Kidney (tissue), 14 donors: ENCODE results near the gene ZNF84. TPM values are rescaled to one million over a fixed set of nuclear protein-coding genes. Genes with fewer than 3 reads are reported as not detected.
A peak's percentile ranks its signal among the peaks of the same experiment; 100 is the strongest.

Experiments used
- DNase-seq, 5 donors: peaks; one replicate each; pipeline ENCODE4 v3.0.0-alpha.2; 2013 to 2020
- FAIRE-seq: peaks from 2 replicates; lab custom pipeline; 2012; peaks lifted over from hg19 to GRCh38; lab: Jason Lieb, UNC
- H3K27ac ChIP-seq, 2 donors: one replicate each; pipeline ENCODE4 v1.7.0; 2013; ENCODE audit warnings: low read depth in 2 of 2, low read length in 2 of 2, inconsistent platforms in 1 of 2
- H3K27me3 ChIP-seq: one replicate; pipeline ENCODE4 v1.7.1; 2013; ENCODE audit warnings: low read length, inconsistent platforms; ENCODE audit not compliant: control insufficient read depth, insufficient read depth
- H3K36me3 ChIP-seq, 3 donors: one replicate each; pipeline versions ENCODE4 v1.7.0 to v1.7.1; 2013; ENCODE audit warnings: low read length in 3 of 3, control low read depth in 1 of 3, inconsistent platforms in 1 of 3; ENCODE audit not compliant: insufficient read depth in 3 of 3, control insufficient read depth in 2 of 3
- H3K4me1 ChIP-seq, 3 donors: one replicate each; pipeline versions ENCODE4 v1.7.0 to v1.7.1; 2013; ENCODE audit warnings: low read length in 3 of 3, inconsistent platforms in 1 of 3, low read depth in 1 of 3; ENCODE audit not compliant: control insufficient read depth in 2 of 3, insufficient read depth in 2 of 3
- H3K4me3 ChIP-seq, 3 donors: one replicate each; pipeline versions ENCODE4 v1.7.0 to v1.8.1; 2013; ENCODE audit warnings: low read length in 3 of 3, control low read depth in 1 of 3, inconsistent platforms in 1 of 3
- H3K9ac ChIP-seq, 3 donors: one replicate each; pipeline versions ENCODE4 v1.7.0 to v1.7.1; 2013; ENCODE audit warnings: low read length in 3 of 3, control low read depth in 1 of 3, inconsistent platforms in 1 of 3
- H3K9me3 ChIP-seq, 3 donors: one replicate each; pipeline versions ENCODE4 v1.7.0 to v1.7.1; 2013; ENCODE audit warnings: low read length in 3 of 3, control low read depth in 1 of 3, inconsistent platforms in 1 of 3; ENCODE audit not compliant: control insufficient read depth in 2 of 3, insufficient read depth in 1 of 3
- intact Hi-C: fragments of 100-400 bp; cut with DNase I; formaldehyde crosslinking; loops from one replicate; pipeline ENCODE4 v1.11.1; 2022
- polyA plus RNA-seq: library from polyadenylated mRNA; stranded (reverse); fragments of 350-450 nt; fragmentation: Illumina TruSeq; extraction: RNeasy Lipid Tissue Mini Kit (QIAGEN cat#74804); gene quantifications from one replicate; pipeline ENCODE4 v1.2.3, GENCODE V29; 2014; ENCODE audit warnings: low read depth, low replicate concordance; ENCODE audit not compliant: insufficient read depth
- total RNA-seq: library from RNA; stranded (reverse); fragmentation: NEBNext Ultra II Directional; extraction: Animal tissue kit (Norgen Biotek cat#: 25700); gene quantifications from one replicate; pipeline ENCODE4 v1.2.1, GENCODE V29; 2021
- TF ChIP-seq, protein P1 (sequence below): IDR thresholded peaks from 3 replicates; pipeline ENCODE4 v1.5.1; 2012; ENCODE audit warnings: mild to moderate bottlenecking, moderate library complexity, borderline replicate concordance; ENCODE audit not compliant: insufficient read depth; ENCODE audit errors: extremely low read depth
- donor health status: control.
- donor health status: control.
- donor health status: control.
- donor health status: control.
- donor health status: control.
- donor health status: DM: yes; HTN: yes; CAD: no.
- donor health status: Normal renal cell carcinoma (clear cell type).

ZNF84 gene
- total and polyA plus RNA-seq, 2 donors from 2014 or later, result 15.5 to 32.7 TPM

DNA sequence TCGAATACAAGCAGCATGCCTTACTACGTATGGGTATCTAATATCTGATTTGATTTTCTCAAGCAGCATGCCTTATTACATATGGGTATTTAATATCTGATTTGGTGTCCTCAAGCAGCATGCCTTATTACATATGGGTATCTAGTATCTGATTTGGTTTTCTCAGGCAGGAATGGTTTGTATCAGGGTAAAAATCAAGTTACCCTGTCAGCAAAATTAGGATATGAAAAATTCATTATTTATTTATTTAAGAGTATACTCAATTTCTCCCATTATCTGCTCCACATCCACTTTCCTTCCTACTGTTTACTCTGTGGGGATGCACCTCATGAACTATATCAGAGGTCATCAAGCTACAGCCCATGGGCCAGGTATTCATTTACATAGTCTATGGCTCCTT is 70.8 kb downstream of the ZNF84 start:
- H3K9ac ChIP-seq, result no peak overlapping the region
- H3K9me3 ChIP-seq, result peaks cover 22 to 85% (median 59%) of the 10 kb centered on the region in 3 donors
- H3K27me3 ChIP-seq, result no peaks in the 10 kb centered on the region
- H3K36me3 ChIP-seq, result peaks cover 21 to 44% (median 25%) of the 10 kb centered on the region in 3 donors
- TF ChIP-seq, protein P1, sequence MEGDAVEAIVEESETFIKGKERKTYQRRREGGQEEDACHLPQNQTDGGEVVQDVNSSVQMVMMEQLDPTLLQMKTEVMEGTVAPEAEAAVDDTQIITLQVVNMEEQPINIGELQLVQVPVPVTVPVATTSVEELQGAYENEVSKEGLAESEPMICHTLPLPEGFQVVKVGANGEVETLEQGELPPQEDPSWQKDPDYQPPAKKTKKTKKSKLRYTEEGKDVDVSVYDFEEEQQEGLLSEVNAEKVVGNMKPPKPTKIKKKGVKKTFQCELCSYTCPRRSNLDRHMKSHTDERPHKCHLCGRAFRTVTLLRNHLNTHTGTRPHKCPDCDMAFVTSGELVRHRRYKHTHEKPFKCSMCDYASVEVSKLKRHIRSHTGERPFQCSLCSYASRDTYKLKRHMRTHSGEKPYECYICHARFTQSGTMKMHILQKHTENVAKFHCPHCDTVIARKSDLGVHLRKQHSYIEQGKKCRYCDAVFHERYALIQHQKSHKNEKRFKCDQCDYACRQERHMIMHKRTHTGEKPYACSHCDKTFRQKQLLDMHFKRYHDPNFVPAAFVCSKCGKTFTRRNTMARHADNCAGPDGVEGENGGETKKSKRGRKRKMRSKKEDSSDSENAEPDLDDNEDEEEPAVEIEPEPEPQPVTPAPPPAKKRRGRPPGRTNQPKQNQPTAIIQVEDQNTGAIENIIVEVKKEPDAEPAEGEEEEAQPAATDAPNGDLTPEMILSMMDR, result no peak
- no peaks in the 10 kb centered on the region for H3K4me1 ChIP-seq
- no peak for DNase-seq
- peak overlapping the region in 2 of 3 donors; percentile 4 to 8 for H3K4me3 ChIP-seq
- no peak overlapping the region for H3K27ac ChIP-seq
- intact Hi-C loops, result loop anchor here (5.0 kb wide), 1 partner anchor 56 kb away; no protein-coding TSS in a partner anchor
- FAIRE-seq, result no peak

Other genes with a start within 250 kb of the ZNF84 start
- gene GOLGA3, start 208.6 kb upstream of the ZNF84 start, total RNA-seq, result 53.0 TPM
- gene GOLGA3, start 208.6 kb upstream of the ZNF84 start, polyA plus RNA-seq, result 7.7 TPM
- 37.3 TPM for gene CHFR, start 149.9 kb upstream of the ZNF84 start, total RNA-seq
- gene CHFR, start 149.9 kb upstream of the ZNF84 start, polyA plus RNA-seq, result 8.3 TPM
- 15.2 TPM for gene ZNF605, start 81.2 kb upstream of the ZNF84 start, total RNA-seq
- 5.0 TPM for gene ZNF605, start 81.2 kb upstream of the ZNF84 start, polyA plus RNA-seq
- gene ZNF26, start 51.1 kb upstream of the ZNF84 start, total RNA-seq, result 16.4 TPM
- 2.9 TPM for gene ZNF26, start 51.1 kb upstream of the ZNF84 start, polyA plus RNA-seq
- 20.4 TPM for gene ZNF140, start 43.4 kb downstream of the ZNF84 start, total RNA-seq
- gene ZNF140, start 43.4 kb downstream of the ZNF84 start, polyA plus RNA-seq, result 14.1 TPM
- 3.1 TPM for gene ZNF891, start 92.8 kb downstream of the ZNF84 start, total RNA-seq
- 0.39 TPM for gene ZNF891, start 92.8 kb downstream of the ZNF84 start, polyA plus RNA-seq
- gene ZNF10, start 93.1 kb downstream of the ZNF84 start, total RNA-seq, result 15.1 TPM
- 4.6 TPM for gene ZNF10, start 93.1 kb downstream of the ZNF84 start, polyA plus RNA-seq
- 33.4 TPM for gene ZNF268, start 144.0 kb downstream of the ZNF84 start, total RNA-seq
- gene ZNF268, start 144.0 kb downstream of the ZNF84 start, polyA plus RNA-seq, result 6.7 TPM
- not detected for gene ANHX, start 198.4 kb downstream of the ZNF84 start, total RNA-seq
- not detected for gene ANHX, start 198.4 kb downstream of the ZNF84 start, polyA plus RNA-seq